GM04503 (cell line): ENCODE data around the gene C22orf15.

Experiments used
- DNase-seq: peaks from one replicate; pipeline ENCODE4 v3.0.0-alpha.2; 2012; ENCODE audit warnings: low read depth

C22orf15 gene

GRCh38 chr22:23773483-23774113 is 10.8 kb downstream of the C22orf15 start:
- no peak for DNase-seq

- DNase-seq: no peak
Observed at GRCh38 chr22:23774114-23774921, 11.5 kb downstream of the C22orf15 start.

GRCh38 chr22:23774922-23775436 is 12.2 kb downstream of the C22orf15 start:
- DNase-seq: no peak

GRCh38 chr22:23775779-23776375 is 13.1 kb downstream of the C22orf15 start:
- DNase-seq: no peak

- no peak for DNase-seq
Observed at GRCh38 chr22:23777776-23778576, 15.2 kb downstream of the C22orf15 start.

GRCh38 chr22:23778577-23778900 is 15.7 kb downstream of the C22orf15 start:
- no peak for DNase-seq

GRCh38 chr22:23779083-23779482 is 16.3 kb downstream of the C22orf15 start:
- DNase-seq: no peak

GRCh38 chr22:23779731-23780130 is 16.9 kb downstream of the C22orf15 start:
- DNase-seq: no peak

- no peak for DNase-seq
Observed at GRCh38 chr22:23780146-23780748, 17.5 kb downstream of the C22orf15 start.

GRCh38 chr22:23781065-23781464 is 18.3 kb downstream of the C22orf15 start:
- no peak for DNase-seq

- DNase-seq: peak; percentile 60
Observed at GRCh38 chr22:23781511-23782183, 18.9 kb downstream of the C22orf15 start.

- no peak for DNase-seq
Observed at GRCh38 chr22:23782252-23782651, 19.5 kb downstream of the C22orf15 start.

- no peak for DNase-seq
Observed at GRCh38 chr22:23782703-23783102, 19.9 kb downstream of the C22orf15 start.

GRCh38 chr22:23783265-23784150 is 20.7 kb downstream of the C22orf15 start:
- DNase-seq: no peak

GRCh38 chr22:23784215-23784732 is 21.5 kb downstream of the C22orf15 start:
- DNase-seq: no peak

GRCh38 chr22:23786261-23786710 is 23.5 kb downstream of the C22orf15 start:
- no peak for DNase-seq

- peak; percentile 77 for DNase-seq
Observed at GRCh38 chr22:23786752-23787599, 24.2 kb downstream of the C22orf15 start, which contains the start of gene SMARCB1. Gene SMARCB1 (plus strand): TSS chr22:23786966. CDS start chr22:23787170, 204 bp downstream.

GRCh38 chr22:23787600-23787896 is 24.8 kb downstream of the C22orf15 start:
- DNase-seq: no peak

- DNase-seq: no peak
Observed at GRCh38 chr22:23787910-23788309, 25.1 kb downstream of the C22orf15 start.
